ENCODE measurements around the gene DNAH14.
"Not testable (repeated sequence)": the region's sequence is repeated elsewhere in the genome, so short reads cannot be mapped to it uniquely, and the experiment has no call there.

The DNAH14 gene

DNA sequence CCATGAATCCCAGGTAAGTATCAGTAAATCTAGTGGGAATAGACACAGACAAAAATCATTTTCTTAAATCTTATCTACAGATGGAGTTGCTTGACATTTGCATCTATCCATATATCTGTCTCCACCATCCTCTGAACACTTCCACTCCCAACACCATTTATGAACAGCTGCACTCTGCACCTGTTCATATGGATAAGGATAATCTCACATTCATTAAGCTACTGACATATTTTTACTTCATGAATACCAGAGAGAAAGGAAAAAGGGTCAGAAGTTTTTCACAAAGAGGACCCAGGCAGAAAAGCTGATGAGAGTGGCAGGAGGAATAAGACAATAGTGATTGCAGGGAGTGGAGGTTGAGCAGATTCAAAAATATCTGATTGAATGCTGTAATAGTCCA, 222.6 kb downstream of the DNAH14 start:
- no peak for DNase-seq (ENCODE audit: low read depth in 2 of 2)

DNA sequence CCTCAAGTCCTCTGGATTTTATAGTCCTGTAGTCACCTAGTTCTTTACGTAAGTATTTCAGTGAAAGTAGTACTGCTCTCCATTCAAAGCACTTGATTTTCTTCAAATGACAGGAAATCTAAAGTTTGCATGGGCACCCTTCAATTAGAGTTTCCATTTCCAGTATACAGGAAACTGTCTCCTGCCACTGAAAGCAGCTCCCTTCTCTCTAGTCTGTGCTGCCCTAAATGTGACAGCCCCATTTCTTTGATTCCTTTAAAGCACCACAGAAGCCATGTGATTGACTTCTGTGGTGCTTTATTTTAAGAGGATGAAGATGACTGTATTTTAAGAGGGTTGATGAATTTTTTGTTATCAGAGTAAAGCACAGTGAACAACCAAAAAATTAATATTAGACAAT, 226.1 kb downstream of the DNAH14 start:
- DNase-seq (ENCODE audit: low read depth in 2 of 2), result no peak

DNA sequence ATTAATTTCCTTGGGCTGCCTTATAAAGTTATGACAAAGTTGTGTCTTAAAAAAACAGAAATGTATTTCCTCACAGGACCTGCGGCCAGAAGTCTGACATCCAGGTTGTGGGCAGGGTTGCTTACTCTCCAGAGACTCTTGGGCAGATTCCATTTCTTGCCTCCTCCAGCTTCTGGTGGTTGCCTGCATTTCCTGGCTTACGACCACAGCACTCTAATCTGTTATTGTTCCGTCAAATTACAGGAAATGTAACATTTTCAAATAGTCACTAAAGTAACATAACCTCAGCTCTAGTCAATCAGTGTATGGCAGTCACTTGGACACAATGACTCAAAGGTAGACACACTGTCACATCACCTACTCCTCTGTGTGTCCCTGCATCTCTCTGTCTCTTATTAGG, 226.8 kb downstream of the DNAH14 start:
- DNase-seq (ENCODE audit: low read depth in 2 of 2), result no peak

DNA sequence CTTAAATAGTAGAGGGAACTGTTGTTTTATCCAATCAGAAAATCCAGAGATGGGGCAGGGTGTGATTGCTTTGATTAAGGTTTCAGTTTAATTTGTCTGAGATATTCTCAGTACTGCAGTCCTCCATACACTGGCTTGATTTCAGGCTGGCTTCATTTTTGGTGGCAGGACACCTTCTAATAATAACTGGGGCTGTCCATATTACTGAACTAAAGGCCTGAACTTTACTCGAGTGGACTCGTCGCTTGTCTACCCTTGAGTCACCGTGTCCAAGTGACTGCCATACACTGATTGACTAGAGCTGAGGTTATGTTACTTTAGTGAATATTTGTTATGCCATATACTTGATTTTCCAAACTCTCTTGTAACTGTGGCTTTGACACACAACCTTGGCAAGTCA, 228.8 kb downstream of the DNAH14 start:
- no peak for DNase-seq (ENCODE audit: low read depth in 2 of 2)

DNA sequence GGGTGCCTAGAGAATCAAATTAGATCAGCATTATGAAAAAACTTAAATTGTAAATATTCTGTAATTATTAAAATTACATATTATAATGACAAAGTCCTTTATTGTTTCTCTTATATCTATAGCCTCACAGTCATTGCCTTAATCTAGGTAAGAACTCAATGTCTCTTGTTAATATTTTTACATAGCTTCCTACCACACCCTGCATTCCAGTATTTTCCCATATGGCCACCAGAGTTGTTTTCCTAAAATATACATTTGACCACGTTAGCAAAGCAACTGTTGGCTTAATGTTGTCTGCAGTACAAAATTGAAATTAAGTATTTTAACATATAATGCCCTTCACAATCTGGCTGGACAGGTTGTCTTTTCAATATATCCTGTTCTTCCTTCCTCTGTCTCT, 230.3 kb downstream of the DNAH14 start:
- DNase-seq (ENCODE audit: low read depth in 2 of 2), result no peak

DNA sequence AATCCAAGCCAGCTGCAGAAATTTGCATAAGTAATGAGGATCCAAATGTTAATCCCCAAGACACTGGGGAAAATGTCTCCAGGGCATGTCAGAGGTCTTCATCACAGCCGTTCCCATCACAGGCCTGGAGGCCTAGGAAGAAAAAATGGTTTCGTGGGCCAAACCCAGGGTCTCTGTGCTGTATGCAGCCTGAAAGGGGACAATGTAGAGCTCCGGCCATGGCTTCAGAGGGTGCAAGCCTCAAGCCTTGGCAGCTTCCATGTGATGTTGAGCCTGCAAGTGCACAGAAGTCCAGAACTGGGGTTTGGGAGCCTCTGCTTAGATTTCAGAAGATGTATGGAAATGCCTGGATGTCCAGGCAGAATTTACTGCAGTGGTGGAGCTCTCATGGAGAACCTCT, 247.9 kb downstream of the DNAH14 start:
- not testable (repeated sequence) for DNase-seq (ENCODE audit: low read depth in 2 of 2)

DNA sequence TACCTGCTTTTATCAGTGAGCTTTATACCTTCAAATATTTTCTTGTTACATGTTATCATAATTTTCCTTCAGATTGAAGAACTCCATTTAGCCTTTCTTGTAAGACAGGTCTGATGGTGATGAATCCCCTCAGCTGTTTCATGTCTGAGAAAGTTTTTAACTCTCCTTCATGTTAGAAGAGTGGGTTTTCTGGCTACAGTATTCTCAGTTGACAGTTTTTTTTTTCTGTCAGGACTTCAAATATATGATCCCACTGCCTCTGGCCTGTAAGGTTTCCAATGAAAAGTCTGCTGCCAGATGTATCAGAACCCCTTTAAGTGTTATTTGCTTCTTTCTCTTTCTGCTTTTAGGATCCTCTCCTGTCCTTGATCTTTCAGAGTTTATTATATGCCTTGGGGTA, 250.2 kb downstream of the DNAH14 start:
- no peak for DNase-seq (ENCODE audit: low read depth in 2 of 2)

DNA sequence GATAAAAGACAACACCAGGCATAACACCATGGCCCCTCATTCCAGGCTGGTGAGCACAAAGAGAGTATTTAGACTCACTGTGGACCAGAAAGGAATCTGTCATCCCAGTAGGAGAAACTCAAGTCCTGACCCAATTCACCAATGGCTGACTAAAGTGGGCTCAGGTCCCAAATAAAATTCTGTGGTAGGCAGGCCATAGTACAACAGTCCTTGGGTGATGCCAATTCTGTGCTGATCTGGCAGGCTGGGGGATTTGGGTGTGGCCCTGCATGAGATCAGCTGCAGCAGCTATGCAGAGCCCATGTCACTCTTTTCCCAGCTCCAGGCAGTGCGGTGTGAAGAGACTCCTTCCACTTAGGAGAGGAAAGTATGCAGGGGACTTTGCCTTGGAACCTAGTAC, 253.2 kb downstream of the DNAH14 start:
- no peak for DNase-seq (ENCODE audit: low read depth in 2 of 2)

DNA sequence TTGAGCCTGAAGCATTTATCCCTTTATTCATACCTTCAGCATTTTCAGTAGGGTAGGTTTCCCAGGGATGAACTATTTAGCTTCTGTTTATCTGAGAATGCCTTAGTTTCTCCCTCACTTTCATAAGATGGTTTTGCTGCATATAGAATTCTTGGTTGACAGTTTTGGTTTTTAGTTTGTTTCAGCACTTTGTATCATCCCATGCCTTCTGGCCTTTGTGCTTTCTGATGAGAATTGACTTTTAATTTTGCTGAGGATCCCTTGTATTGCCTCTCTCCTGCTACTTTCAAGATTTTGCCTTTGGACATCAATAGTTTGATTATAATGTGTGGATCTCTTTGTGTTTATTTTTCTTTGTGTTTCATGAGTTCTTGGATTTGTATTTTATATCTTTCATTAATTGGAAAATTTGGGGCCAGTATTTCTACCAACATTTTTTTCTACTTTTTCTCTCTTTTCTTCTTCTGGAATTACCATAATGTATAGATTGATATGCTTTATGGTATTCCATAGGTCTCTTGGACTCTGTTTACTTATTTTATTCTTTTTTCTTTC, 261.8 kb downstream of the DNAH14 start:
- DNase-seq (ENCODE audit: low read depth in 2 of 2), result no peak

DNA sequence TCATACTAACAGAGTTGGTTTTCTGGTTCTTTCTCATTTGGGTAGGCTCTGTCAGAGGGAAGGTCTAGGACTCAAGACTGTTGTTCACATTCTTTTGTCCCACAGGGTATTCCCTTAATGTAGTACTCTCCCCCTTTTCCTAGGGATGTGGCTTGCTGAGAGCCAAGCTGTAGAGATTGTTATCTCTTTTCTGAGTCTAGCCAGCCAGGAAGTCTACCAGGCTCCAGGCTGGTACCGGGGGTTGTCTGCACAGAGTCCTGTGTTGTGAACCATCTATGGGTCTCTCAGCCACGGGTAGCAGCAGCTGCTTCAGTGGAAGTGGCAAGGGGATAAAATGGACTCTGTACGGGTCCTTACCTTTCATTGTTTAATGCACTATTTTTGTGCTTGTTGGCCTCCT, 272.0 kb downstream of the DNAH14 start:
- DNase-seq (ENCODE audit: low read depth in 2 of 2), result no peak

DNA sequence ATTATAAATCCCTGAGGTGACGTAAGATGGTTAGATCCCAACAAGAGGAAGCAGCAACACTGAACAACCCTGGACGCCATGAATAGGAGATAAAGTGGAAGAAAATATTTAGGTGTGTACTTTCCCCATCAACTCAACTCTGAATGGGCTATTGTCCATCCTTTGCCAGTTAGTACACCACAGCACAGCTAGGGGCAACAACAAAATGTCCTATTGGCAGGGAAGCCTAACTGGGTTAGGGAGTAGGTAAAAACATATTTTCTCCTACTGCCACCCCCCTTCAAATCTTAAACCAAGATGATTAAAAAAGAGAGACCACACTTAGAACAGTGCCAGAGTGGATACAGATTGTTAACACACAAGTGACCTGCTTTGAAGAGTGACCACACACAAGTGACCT, 278.3 kb downstream of the DNAH14 start:
- no peak for DNase-seq (ENCODE audit: low read depth in 2 of 2)

DNA sequence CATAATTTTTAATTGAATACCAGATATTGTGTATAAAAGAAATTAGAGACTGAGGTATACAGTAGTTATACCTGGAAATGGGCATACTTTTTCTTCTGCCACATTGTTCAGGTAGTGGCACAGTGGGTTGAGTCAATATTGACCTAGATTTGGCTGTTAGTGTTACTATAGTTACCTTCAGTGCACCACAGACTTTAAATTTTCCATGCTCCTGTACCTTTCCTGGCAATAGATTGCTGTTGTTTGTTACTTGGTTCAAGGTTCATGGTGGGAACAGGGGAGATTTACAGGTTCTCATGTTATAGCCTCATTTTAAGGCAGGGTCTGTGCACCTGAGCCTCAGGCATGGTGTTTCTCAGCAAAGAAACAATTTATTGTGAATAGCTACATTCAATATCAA, 279.7 kb downstream of the DNAH14 start:
- DNase-seq (ENCODE audit: low read depth in 2 of 2), result no peak

DNA sequence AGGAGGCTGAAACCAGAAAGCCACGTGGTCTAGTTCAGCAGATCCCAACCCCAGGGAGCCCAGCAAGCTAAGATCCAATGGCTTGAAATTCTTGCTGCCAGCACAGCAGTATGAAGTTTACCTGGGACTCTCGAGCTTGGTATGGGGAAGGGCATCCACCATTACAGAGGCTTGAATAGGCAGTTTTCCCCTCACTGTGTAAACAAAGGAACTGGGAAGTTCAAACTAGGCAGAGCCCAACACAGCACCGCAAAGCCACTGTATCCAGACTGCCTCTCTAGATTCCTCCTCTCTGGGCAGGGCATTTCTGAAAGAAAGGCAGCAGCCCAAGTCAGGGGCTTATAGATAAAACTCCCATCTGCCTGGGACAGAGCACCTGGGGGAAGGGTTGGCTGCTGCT, 280.7 kb downstream of the DNAH14 start:
- DNase-seq (ENCODE audit: low read depth in 2 of 2), result not testable (repeated sequence)

DNA sequence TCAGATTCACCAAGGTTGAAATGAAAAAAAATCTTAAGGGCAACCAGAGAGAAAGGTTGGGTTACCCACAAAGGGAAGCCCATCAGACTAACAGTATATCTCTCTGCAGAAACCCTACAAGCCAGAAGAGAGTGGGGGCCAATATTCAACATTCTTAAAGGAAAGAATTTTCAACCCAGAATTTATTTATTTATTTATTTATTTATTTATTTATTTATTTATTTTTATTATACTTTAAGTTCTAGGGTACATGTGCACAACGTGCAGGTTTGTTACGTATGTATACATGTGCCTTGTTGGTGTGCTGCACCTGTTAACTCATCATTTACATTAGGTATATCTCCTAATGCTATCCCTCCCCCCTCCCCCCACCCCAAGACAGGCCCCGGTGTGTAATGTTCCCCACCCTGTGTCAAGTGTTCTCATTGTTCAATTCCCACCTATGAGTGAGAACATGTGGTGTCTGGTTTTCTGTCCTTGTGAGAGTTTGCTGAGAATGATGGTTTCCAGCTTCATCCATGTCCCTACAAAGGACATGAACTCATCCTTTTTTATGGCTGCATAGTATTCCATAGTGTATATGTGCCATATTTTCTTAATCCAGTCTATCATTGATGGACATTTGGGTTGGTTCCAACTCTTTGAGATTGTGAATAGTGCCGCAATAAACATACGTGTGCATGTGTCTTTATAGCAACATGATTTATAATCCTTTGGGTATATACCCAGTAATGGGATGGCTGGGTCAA, 282.4 kb downstream of the DNAH14 start:
- not testable (repeated sequence) for DNase-seq (ENCODE audit: low read depth in 2 of 2)

DNA sequence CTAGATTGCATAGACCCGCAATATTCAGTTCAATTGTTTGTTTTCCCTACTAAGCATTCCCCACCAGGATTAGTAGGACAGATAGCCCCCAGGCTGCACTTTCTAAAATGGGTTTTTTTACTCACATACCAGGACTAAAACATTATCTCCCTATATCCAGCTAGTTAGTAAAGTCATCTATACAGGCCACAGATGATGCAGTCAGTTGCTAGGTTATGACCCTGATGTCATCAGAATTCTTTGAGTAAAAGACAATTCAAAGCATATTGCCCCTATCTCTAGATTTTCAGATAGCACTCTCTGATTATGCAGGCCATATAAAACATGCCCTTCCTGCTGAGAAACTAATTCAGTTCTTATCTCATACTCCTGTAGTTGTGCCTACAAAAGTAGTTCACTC, 294.8 kb downstream of the DNAH14 start:
- no peak for DNase-seq (ENCODE audit: low read depth in 2 of 2)

DNA sequence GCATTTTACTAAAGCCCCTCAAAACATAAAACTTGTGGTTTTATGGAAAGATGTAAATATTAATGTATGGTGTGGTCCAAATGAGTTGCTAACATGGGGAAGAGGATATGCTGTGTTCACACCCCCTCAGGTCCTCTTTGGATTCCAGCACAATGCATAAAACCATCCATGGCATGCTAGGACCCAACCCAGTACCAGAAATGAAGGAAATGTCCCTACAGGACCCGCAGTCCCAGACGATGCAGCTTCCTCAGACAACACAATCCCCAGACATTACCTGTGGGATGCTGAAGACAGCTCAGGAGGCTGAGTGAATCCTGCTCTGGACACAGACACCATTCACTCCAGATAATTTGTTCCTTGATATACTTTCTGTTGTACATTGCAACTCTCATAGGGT, 296.2 kb downstream of the DNAH14 start:
- no peak for DNase-seq (ENCODE audit: low read depth in 2 of 2)

DNA sequence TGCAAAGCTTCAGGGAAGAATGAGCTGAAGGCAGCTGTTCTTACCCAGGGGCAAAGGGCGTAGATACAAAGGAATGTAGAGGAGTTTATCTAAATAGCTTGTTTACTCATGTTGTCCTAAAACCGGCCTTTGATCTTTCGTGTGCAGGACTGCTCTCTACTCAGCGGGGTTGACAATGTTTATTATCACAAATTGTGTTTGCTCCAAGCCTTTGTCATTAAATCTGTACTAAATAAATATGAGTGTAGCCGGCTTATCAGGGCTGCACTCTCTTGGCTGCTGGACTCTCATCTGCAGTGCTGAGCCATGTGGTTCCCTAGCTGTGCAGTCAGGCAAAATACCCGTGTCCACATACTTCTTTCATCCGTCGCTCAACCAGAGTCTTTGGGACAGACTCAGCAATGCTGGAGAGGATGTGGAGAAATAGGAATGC, 299.4 kb downstream of the DNAH14 start:
- no peak for DNase-seq (ENCODE audit: low read depth in 2 of 2)

DNA sequence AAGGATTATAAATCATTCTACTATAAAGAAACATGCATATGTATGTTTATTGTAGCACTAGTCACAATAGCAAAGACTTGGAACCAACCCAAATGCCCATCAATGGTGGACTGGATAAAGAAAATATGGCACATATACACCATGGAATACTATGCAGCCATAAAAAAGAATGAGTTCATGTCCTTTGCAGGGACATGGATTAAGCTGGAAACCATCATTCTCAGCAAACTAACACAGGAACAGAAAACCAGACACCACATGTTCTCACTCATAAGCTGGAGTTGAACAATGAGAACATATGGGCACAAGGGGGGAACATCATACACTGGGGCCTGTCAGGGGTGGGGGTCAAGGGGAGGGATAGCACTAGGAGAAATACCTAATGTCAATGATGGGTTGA, 300.0 kb downstream of the DNAH14 start:
- not testable (repeated sequence) for DNase-seq (ENCODE audit: low read depth in 2 of 2)

DNA sequence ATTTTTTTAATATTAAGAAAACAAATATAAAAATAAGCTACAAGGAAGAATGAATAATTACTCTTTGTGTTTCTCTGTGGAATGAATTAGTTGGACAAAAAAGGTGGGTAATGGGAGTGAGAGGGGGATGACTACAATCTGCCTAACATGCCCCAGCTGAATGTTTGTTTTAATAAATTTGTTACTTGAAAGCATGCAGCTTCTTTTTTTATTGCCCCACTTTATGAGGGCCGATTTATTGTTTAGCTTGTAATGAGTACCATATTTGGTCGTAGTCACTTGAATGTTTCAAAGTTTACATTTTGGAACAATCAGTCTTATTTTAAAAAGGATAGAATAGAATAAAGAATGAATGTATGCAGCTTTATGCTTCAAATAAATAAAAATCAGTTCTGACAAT, 301.0 kb downstream of the DNAH14 start:
- DNase-seq (ENCODE audit: low read depth in 2 of 2), result no peak

DNA sequence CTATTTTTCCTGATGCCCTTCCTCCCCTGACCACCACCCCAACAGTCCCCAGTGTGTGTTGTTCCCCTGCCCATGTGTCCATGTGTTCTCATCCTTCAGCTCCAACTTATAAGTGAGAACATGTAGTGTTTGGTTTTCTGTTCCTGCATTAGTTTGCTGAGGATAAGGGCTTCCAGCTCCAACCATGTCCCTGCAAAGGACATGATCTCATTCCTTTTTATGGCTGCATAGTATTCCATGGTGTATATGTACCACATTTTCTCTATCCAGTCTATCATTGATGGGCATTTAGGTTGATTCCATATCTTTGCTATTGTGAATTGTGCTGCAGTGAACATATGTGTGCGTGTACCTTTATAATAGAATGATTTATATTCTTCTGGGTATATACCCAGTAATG, 303.5 kb downstream of the DNAH14 start:
- not testable (repeated sequence) for DNase-seq (ENCODE audit: low read depth in 2 of 2)

DNA sequence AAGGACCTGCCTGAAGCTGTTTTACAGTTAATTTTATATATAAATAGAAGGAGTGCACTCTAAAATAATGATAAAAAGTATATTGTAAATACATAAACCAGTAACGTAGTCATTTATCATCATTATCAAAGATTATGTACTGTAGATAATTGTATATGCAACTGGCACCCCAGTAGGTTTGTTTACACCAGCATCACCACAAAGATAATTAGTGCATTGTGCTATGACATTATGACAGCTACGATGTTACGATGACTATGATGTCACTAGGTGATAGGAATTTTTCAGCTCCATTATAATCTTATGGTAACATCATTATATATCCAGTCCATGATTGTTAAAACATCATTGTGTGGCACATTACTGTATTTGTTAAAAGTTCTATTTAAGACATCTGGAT, 313.1 kb downstream of the DNAH14 start:
- no peak for DNase-seq (ENCODE audit: low read depth in 2 of 2)

DNA sequence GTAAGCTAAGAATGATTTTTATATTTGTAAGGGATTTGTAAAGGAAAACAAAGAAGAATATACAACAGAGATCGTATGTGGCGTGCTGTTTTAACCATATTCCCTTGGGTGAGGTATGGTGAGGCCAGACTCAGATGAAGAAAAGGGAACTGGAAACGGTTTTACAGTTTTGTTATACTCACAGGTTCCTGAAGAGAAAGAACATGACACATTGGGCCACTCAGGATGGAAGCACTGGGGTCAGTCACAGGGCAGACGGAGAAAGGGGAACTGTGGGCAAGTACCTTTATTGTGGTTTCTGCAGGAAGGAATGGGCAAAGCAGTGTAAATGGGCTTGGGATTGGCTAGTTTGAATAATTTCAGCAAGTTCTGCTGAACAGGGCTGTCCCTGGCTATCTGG, 321.0 kb downstream of the DNAH14 start:
- no peak for DNase-seq (ENCODE audit: low read depth in 2 of 2)

DNA sequence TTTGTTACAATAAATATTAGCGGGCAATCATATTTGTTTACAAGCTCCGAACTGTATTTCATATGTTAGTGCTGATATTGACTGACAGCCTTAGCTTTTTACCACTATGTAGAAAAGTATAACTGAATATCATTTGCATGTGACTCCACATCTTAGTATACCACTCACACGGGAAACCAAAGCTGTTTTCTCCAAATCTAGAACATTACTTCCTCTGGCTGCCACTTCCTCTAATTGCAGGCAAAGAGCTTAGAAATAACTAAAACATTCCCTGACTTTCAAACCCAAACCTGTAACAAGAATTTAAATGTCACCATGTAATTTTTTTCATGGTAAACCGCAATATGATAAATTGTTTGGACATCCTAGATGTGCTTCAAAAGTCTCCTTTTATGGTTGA, 323.7 kb downstream of the DNAH14 start:
- DNase-seq (ENCODE audit: low read depth in 2 of 2), result no peak

DNA sequence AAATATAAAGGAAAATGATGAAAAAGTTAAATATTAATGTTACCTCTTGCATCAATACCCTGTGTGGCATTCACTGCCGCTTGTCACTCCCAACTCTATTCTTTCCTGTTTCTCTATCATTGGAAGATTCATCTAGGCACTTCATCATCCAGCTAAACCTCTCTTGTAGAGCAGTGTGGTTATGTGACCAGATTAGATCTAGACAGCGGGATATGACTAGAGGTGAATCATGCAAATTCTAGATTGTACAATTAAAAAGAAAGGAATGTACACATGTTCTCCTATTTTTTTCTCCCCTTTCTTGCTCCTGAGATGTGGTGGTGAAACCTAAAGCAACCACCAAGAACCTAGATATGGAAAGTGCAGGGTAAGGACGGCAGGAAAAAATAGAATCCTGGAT, 324.3 kb downstream of the DNAH14 start:
- DNase-seq (ENCODE audit: low read depth in 2 of 2), result no peak
